Placental epithelial cell (primary cell): Measurements from ENCODE around the gene MEN1. TPM values are rescaled to one million over a fixed set of nuclear protein-coding genes. Genes with fewer than 3 reads are reported as not detected.

Source experiments
- total RNA-seq: library from RNA; depleted of rRNA; stranded (reverse); fragments of >200 nt; gene quantifications from 2 replicates; pipeline ENCODE4 v1.2.3, GENCODE V29; 2012

MEN1 gene
- total RNA-seq = 25.9 and 31.3 TPM in 2 replicates

GRCh38 chr11:64810271-64810890 is at the start of gene MEN1:
Gene MEN1 (minus strand): TSS chr11:64810551. CDS start chr11:64810109, 442 bp downstream.

DNA sequence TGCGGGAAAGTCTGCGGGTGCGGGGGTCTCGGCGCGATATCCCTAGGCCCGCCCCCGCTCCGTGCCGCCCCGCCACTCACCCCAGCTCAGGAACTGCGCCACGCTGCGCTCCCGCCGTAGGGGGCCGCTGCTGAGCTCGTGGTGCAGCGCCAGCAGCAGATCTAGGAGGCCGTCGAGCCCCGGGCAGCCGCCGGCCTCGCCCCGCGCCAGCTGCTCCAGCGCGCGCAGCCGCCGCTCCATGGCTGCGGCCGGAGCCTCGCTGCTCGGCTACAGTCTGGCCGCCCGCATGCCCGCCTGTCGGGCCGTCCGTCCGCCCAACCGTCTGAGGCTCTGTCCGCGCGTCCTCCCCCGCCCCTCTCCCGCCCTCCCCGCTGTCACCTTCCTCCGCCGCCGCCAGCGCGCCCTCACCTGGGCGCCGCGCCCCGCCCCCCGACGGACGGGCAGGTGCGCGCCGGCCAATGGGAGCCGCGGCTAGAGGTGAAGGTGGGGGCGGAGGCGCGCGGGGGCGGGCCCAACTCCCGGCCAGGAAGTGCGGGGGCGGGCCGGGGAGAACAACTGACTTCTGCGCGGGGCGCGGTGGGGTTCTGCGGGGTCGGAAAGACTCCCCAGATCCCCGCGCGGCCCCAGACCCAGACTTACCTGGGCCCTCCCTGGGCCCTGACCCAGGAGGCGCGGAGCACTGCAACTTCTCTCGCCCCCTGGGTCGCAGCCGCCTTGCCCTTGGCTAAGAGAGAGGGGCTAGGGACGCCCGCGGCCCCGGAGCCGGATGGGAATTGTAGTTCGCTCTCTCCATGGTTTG is 34.2 kb upstream of the MEN1 start, which contains the start of gene CDC42BPG:
CDC42BPG (minus strand) TSS at position 324 of the 799 bp plus-strand sequence; CDS start at position 240, 84 bp downstream.

GRCh38 chr11:64803158-64803845 is 7.0 kb downstream of the MEN1 start, which contains the start of gene MAP4K2:
Gene MAP4K2 (minus strand): TSS chr11:64803214. CDS start chr11:64803149, 65 bp downstream.

DNA sequence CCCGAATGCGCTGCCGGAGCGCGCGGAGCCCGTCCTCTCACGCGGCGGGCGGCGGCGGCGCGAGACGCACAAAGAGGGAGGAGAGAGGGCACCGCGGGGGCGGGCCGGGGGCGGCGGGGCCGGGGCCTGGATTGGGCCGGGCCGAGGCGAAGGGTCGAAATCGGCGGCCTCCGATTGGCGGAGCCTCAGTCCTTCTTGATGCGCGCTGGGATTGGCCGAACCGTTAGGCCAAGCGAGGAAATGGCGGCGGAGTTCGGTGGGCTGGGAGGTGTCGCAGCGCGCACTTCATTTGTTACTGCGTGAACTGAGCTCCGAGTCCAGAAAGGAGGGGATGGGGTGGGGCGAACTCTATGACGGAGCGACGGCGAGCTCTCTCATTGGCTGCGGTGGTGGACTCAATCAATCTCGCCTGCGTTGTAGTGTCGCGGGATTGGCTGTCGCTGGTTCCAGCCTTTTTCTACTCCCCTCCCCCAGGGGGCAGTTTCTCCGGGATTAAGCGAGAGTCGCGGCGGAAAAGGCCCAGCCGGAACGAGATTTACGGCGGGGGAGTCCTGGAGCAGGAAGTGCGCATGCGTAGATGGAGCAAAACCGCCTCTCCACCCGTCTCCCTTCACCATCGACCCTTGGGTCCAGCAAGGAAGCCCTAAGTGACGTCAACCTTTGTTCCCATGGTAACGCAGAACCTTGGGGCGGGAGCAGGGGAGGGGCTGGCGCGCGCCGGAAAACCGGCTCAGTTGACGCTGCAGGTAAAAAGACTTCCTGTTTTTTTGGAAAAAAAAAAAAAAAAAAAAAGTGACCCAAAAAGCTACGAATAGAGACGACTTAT is 31.7 kb downstream of the MEN1 start, which contains the start of gene SF1:
SF1 (minus strand) TSS at position 70 of the 826 bp plus-strand sequence. CDS start 150 bp downstream, outside the sequence.

GRCh38 chr11:64759722-64760719 is 50.3 kb downstream of the MEN1 start, which contains the start of gene PYGM:
Gene PYGM (minus strand): TSS chr11:64759974. CDS start chr11:64759898, 76 bp downstream.

Other genes starting within 250 kb of the MEN1 start
- not detected in 2 replicates for gene SLC22A12, start 219.3 kb downstream of the MEN1 start, total RNA-seq
- gene NRXN2, start 87.4 kb downstream of the MEN1 start, total RNA-seq = 0.79 and 0.87 TPM in 2 replicates
- not detected in 2 replicates for gene RASGRP2, start 66.4 kb downstream of the MEN1 start, total RNA-seq
- gene PYGM, start 50.6 kb downstream of the MEN1 start, total RNA-seq = 0.22 and 0.39 TPM in 2 replicates
- 97.7 and 105 TPM in 2 replicates for gene SF1, start 32.0 kb downstream of the MEN1 start, total RNA-seq
- gene MAP4K2, start 7.3 kb downstream of the MEN1 start, total RNA-seq = 11.0 and 26.6 TPM in 2 replicates
- 31.0 and 37.3 TPM in 2 replicates for gene CDC42BPG, start 34.1 kb upstream of the MEN1 start, total RNA-seq
- gene EHD1, start 68.1 kb upstream of the MEN1 start, total RNA-seq = 69.1 and 238 TPM in 2 replicates
- gene ATG2A, start 106.7 kb upstream of the MEN1 start, total RNA-seq = 18.8 and 28.5 TPM in 2 replicates
- gene PPP2R5B, start 114.1 kb upstream of the MEN1 start, total RNA-seq = 10.2 and 16.7 TPM in 2 replicates
- gene GPHA2, start 125.3 kb upstream of the MEN1 start, total RNA-seq = not detected in 2 replicates
- not detected in 2 replicates for gene MAJIN, start 161.6 kb upstream of the MEN1 start, total RNA-seq
- not detected in 2 replicates for gene BATF2, start 186.4 kb upstream of the MEN1 start, total RNA-seq
- gene ARL2, start 203.6 kb upstream of the MEN1 start, total RNA-seq = 89.9 and 96.4 TPM in 2 replicates
- 14.1 and 21.4 TPM in 2 replicates for gene SNX15, start 216.9 kb upstream of the MEN1 start, total RNA-seq
- 27.3 and 27.5 TPM in 2 replicates for gene SAC3D1, start 230.7 kb upstream of the MEN1 start, total RNA-seq
- gene NAALADL1, start 248.0 kb upstream of the MEN1 start, total RNA-seq = 14.3 and 27.5 TPM in 2 replicates